Femur (tissue), 1 donor: Measurements from ENCODE around the gene CCL19.
A peak's percentile ranks its signal among the peaks of the same experiment; 100 is the strongest.
"Not testable (repeated sequence)": the region's sequence is repeated elsewhere in the genome, so short reads cannot be mapped to it uniquely, and the experiment has no call there.

Experiments
- DNase-seq: peaks from one replicate; pipeline ENCODE4 v3.0.0-alpha.2; 2017

Gene CCL19

DNA sequence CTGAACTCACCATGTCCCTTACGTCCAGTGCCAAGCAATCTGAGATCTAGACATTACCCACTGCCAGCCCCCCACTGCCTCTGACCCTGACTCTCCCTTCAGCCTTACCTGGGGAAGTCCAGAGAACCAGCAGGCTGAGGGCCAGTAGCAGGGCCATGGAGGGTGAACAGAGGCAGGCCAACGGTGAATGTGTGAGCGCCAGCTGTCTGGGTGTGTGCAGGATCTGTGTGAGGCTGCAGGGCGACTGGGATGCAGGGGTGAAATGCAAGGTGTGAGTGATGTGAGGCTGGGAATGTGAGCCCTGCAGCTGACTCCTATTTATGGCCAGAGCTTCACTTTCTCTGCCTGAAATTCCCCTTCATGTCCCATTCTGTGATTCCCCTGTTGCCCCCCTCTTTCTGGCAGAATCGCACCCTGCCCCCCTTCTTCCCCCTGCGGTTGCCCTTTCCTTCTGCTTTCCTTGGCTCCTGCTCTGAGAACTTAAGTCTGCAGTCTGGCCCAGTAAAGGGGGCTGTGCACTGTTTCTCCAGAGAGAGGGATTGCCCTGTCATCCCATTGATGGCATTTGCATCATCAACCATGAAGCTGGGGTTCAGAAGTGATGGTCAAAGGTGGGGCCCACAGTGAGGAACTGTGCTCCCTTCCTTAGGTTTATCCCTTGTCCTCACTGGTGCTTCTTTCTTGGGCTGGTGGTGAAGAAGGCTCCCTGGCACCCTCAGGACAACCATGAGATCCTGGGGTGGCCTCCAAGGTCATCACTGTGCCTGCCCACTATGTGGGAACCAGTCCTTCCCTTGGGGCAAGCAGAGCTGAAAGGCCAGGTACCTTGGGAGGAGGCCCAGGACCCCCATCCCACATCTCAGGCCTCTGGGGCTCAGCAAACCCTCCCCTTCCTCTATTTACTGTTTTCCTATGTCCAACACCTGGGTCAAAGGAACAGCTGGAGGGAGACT is at the start of gene CCL19:
Gene CCL19 (minus strand): TSS at position 294 of the 953 bp plus-strand sequence. CDS start 137 bp downstream, at position 157.
- no peak for DNase-seq

DNA sequence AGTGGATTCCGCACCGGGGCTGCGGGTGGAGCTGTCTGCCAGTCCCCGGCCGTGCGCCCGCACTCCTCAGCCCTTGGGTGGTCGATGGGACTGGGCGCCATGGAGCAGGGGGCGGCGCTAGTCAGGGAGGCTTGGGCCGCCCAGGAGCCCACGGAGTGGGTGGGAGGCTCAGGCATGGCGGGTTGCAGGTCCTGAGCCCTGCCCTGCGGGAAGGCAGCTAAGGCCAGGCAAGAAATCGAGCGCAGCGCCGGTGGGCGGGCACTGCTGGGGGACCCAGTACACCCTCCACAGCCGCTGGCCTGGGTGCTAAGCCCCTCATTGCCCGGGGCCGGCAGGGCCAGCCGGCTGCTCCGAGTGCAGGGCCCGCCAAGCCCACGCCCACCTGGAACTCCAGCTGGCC is 49.1 kb upstream of the CCL19 start:
- DNase-seq = not testable (repeated sequence)

- DNase-seq = no peak
Measured at GRCh38 chr9:34737677-34738260, 46.7 kb upstream of the CCL19 start.

DNA sequence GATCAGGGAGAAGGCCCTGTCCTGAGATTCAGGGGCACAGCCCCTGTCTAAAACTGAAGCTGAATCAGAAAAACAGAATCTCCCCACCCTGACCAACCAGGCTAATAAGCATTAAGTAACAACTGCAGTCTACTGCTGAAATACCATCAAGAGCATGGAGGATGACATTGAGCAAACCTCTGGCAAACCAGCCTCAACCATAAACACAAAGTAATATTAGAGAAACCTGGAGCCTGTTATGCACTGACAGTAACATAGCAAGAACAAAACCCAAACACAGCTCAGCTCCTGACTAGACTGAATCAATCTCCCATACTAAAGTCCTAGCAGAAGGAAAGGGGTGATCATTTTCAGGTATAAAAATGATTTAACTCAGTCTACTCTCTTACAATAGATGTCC is 43.6 kb upstream of the CCL19 start:
- no peak for DNase-seq

GRCh38 chr9:34732886-34733285 is 41.8 kb upstream of the CCL19 start:
- no peak for DNase-seq

- no peak for DNase-seq
Measured at GRCh38 chr9:34732478-34732877, 41.4 kb upstream of the CCL19 start.

DNA sequence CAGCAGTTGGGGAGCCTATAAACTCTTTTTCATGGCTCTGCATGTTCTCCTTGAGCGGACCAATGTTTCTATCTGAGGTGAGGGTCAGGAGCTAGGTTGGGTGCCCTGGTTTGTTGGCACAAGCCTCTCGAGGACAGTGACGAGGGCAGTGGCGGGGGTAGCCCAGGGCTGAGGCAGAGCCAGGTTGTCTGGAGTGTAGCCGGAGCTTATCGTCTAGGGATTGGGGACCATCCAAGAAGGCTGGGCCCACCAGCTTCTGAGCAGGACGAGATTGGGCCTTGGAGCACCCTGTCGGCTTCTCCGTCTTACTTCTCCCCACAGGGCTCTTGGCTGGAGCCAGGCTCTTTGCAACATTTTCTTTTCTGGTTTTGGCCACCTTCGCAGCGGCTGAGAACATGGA is 32.1 kb upstream of the CCL19 start:
- DNase-seq = no peak

GRCh38 chr9:34719769-34720025 is 28.6 kb upstream of the CCL19 start:
- DNase-seq = not testable (repeated sequence)

DNA sequence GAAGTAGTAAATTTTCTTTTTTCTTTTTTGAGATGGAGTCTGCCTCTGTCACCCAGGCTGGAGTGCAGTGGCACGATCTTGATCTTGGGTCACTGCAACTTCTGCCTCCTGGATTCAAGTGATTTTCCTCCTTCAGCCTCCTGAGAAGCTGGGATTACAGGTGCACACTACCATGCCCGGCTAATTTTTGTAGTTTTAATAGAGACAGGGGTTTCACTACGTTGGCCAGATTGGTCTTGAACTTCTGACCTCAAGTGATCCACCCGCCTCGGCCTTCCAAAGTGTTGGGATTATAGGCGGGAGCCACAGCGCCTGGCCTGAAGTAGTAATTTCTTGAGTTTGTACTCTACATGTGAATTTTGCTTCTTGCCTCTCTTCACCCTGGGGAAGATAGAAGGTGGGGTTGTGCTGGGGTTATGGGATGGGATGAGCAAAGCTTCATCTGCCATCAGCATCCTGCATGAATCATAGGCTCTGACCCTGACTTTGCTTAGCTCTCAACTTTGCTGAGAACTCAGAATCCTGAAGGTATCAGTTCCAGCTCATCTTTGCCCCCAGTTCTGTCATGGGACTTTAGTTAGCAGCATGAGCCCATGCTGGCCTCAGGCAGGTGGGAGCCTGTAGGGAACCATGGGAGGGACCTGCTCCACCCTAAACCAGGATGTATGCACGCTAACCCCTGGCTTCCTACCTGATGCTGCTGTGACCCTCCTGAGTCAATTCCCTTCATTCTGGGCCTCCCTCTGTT is 28.1 kb upstream of the CCL19 start:
- DNase-seq = no peak

GRCh38 chr9:34717996-34718614 is 27.0 kb upstream of the CCL19 start:
- DNase-seq = no peak

- DNase-seq = no peak
Measured at GRCh38 chr9:34716711-34717110, 25.6 kb upstream of the CCL19 start.

DNA sequence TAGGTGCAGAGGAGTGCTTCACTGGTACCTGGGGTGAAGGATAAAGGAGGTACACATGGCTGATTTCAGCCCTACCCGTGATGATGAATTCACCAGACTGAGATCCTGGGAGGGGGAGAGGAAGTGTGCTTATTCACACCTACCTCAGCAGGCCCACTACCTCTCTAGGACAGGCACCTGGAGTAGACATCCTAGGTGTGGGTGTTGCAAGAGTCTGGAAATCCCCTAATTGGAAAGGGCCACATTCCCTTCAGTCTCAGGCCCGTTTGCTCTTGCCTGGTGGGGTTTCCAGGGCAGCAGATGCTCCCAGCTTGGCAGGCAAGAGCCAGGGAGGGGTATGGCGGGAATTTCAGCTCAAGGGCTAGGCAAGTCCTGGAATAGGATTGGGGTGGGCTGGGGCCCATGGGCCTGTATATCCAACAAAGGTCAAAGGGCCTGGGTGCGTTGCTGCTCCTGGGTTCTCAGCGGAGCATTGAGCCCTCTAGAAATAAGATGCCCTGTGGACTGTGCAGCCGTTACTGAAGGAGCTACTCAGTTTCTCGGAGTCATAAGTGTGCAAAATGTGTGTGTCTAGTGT is 24.7 kb upstream of the CCL19 start:
- no peak for DNase-seq

DNA sequence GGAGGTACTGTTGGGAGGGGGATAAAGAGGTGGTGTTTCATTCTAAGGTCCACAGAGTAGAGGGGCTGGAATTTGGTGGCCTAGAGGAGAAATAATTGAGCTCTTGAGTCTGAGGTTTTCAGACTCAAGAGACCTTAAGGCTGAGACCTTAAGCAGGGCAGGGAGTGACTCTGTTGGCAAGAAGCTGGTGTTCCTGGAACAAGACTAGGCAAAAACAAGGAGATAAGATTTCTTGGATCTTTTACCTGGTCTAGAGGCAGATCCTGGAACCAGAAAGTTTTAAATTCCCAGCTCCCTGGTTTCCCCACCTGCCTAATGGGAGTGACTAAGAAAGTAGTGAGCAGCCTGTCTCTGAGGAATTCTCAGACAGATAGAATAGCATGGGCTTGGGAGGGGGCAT is 22.9 kb upstream of the CCL19 start:
- no peak for DNase-seq

- DNase-seq = no peak
Measured at GRCh38 chr9:34712140-34712539, 21.1 kb upstream of the CCL19 start.

GRCh38 chr9:34710023-34710422 is 18.9 kb upstream of the CCL19 start, which contains the start of gene CCL21:
Gene CCL21 (minus strand): TSS chr9:34710136. CDS start chr9:34710066, 70 bp downstream.
- DNase-seq = no peak

GRCh38 chr9:34709196-34709978 is 18.3 kb upstream of the CCL19 start:
- DNase-seq = no peak

DNA sequence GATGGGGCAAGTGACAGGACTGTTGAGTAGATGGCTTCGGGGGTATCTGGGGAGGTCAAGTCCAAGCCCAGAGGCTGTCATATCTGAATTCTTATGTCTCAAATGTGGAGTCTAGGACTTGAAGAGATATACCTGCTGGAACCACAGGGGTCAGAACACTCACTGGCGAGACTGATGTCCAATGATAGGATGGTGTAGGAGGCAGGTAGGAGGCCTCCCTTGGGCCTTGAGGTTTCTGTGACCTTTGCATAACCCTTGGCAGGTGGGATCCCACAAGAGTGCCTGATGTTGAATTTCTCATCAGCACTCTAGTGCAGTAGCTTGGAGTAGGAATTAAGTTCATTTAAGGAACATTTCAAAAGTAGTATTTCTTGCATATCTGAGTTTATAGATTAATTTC is 16.1 kb upstream of the CCL19 start:
- no peak for DNase-seq

DNA sequence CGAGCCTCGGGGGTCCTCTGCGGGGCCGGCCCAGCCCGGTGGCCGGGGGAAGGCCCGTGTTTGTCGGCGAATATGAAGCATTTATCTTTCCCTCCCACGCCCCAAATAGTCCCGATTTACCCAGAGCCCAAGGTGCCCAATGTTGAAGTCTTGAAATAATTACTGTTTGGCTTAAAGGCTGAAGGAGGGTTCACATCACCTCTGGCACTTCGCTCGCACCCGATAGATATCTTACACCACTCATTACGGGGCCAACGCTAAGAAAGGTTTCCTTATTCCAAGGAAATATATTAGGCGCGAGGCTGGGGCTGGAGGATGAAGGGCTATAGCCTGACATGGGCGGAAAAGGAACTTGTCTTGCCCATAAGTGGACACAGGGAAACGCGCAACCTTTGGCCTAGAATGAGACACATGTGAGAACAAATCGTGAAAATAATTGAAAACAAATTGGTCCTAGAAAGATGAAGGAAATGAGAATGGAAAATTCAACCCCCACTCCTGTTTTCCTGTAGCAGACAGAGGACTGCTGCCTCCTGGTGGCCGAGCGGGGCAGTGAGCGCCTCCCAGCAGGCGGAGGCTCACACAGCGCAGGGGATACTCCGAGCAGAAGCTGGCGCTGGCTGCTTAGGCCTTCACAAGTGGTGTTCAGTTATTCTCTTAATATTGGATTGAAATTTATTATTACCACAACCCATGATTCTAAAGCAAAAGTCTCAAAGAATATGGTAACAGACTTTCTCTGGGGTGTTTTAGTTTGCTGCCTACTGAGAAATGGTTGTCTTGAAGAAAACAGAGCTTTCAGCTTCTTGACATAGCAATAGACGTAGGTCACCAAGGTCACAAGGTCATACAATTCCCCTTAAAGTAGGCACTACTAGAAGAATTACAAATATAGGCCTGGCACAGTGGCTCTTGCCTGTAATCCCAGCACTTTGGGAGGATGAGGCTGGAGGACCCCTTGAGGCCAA is 11.0 kb upstream of the CCL19 start:
- peak; percentile 90 for DNase-seq

DNA sequence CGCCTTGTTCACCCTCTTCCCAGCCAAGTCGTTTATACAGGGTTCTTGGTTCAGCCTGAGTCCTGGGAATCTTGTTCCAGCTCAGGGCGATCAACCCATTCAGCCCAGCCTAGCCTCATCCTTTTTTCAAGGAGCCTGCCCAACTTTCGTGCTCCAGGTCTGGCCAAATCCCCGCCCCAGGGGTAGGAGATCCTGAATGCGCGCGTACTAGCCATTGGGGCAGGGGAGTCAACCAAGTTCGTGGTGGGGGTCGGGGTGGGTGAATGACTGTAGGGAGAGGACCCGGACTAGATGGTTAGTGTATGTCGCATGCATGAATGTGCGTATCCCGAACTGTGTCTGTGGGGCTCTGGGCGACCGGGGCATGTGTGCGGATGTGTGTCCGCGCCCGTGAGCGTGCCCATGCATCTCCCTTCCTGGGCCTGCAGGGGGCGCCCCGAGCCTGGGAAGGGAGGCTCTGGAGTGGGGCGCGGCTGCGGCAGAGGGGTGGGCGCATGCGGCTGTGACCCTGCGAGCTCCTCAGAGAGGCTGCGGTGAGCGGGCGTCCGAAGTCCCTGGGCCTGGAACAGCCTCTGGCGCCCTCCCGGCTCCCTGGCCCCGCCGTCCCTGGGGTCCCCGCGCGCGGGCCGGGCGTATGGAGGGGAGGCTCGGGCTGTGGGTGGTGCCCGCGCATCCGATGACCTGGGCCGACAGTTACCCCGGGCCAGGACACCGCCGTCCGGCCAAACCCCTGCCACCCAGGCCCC is 10.1 kb upstream of the CCL19 start:
- peak; percentile 81 for DNase-seq

- DNase-seq = no peak
Measured at GRCh38 chr9:34694811-34695210, 3.7 kb upstream of the CCL19 start.
